Natural killer cell (primary cell): Measurements from ENCODE around the gene VPS13D. TPM values are rescaled to one million over a fixed set of nuclear protein-coding genes. Genes with fewer than 3 reads are reported as not detected.

Experiments used
- ATAC-seq, 3 donors: fragments of 150-1000 bp in 2 of 3; fragments of 200-7000 bp in 1 of 3; cut with Tn5 transposase; 1 replicate in 1 of 3; 2 replicates in 2 of 3; pipeline ENCODE4 v1.10.0; 2021; ENCODE audit warnings: mild to moderate bottlenecking in 2 of 3, moderate library complexity in 2 of 3
- DNase-seq, 2 donors: peaks; one replicate each; pipeline versions ENCODE4 v3.0.0 to v3.0.0-alpha.2; 2013 to 2021; ENCODE audit warnings: mixed read lengths in 1 of 2
- H3K27ac ChIP-seq: one replicate; pipeline ENCODE4 v1.5.1; 2013; ENCODE audit warnings: mild to moderate bottlenecking, low read length
- H3K27me3 ChIP-seq: one replicate; pipeline ENCODE4 v1.6.1; 2013; ENCODE audit warnings: low read length; ENCODE audit not compliant: control insufficient read depth, insufficient read depth
- H3K36me3 ChIP-seq: one replicate; pipeline ENCODE4 v1.6.1; 2013; ENCODE audit warnings: low read length; ENCODE audit not compliant: control insufficient read depth, insufficient read depth
- H3K4me1 ChIP-seq: one replicate; pipeline ENCODE4 v1.6.1; 2013; ENCODE audit warnings: low read length; ENCODE audit not compliant: control insufficient read depth, insufficient read depth
- H3K4me3 ChIP-seq: one replicate; pipeline ENCODE4 v1.5.1; 2013; ENCODE audit warnings: low read length
- H3K9me3 ChIP-seq: one replicate; pipeline ENCODE4 v1.6.1; 2013; ENCODE audit warnings: low read length; ENCODE audit not compliant: control insufficient read depth, insufficient read depth
- H3K27ac Mint-ChIP-seq, 2 donors: one replicate each; pipeline ENCODE4 v1.8.0; 2022; ENCODE audit warnings: mild to moderate bottlenecking in 2 of 2, mixed read lengths in 2 of 2, moderate library complexity in 1 of 2
- H3K27me3 Mint-ChIP-seq, 2 donors: one replicate each; pipeline ENCODE4 v1.8.0; 2022; ENCODE audit warnings: low read depth in 2 of 2, mixed read lengths in 2 of 2
- H3K36me3 Mint-ChIP-seq: one replicate; pipeline ENCODE4 v1.8.0; 2022; ENCODE audit warnings: mixed read lengths
- H3K4me1 Mint-ChIP-seq, 2 donors: one replicate each; pipeline ENCODE4 v1.8.0; 2022; ENCODE audit warnings: mixed read lengths in 2 of 2
- H3K4me3 Mint-ChIP-seq: one replicate; pipeline ENCODE4 v1.8.0; 2022; ENCODE audit warnings: mild to moderate bottlenecking, moderate library complexity, mixed read lengths
- H3K9me3 Mint-ChIP-seq, 2 donors: one replicate each; pipeline ENCODE4 v1.8.0; 2022; ENCODE audit warnings: mixed read lengths in 2 of 2
- WGBS: methylation state at CpG from one replicate; pipeline ENCODE4 v1.1.7; 2013; ENCODE audit warnings: missing lambda C conversion rate; ENCODE audit not compliant: insufficient coverage; 5-methylcytosine and 5-hydroxymethylcytosine counted together
- intact Hi-C: fragments of 100-400 bp; cut with micrococcal nuclease; formaldehyde crosslinking; loops from one replicate; pipeline ENCODE4 v1.14.2; 2022
- total RNA-seq, 4 donors: library from RNA; stranded (reverse); fragments of 120-200 nt in 1 of 4; gene quantifications; one replicate each; pipeline versions ENCODE4 v1.2.3 to v1.2.4, GENCODE V29; 2013 to 2022
- TF ChIP-seq, protein P1 (sequence below): fragments of 200-600 bp; IDR thresholded peaks from one replicate; pipeline ENCODE4 v1.8.0; 2022; ENCODE audit warnings: antibody characterized with exemption

The VPS13D gene
- total RNA-seq, 3 donors from 2014 or later (not counting 1 experiment from before 2014, with no cell fraction given): 66.3 to 94.0 (median 81.7) TPM

DNA sequence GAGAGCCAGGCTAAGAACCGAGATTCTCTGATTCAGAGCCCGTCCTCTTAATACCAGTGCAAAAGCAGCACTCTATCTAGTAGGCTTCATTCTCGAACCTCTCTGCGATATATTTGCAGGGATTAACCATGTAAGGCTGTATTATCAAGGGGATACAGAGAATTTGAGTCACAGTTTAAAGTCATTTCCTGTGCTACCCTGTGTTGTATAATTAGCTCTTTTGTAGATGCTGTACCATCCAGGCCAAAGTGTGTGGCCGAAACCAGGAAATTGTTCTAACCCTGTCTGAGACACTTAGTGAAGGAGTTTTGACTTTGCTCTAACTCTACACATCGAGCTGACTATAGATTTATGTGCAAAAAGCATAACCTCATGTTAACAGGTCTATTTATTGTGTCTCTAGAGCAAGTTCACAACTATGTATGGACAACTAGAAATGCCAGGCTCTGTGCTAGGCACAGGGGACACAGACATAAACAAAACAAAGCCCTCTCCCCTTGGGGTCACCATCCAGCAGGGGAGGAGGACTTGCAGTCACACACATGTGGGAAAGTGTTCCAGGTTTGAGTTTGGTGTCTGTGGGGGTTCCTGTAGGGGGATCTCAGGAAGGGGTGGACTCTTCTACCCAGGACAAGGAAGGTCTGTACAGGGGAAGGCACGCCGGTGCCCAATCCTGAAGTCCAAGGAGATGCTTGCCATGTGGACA, 206.0 kb downstream of the VPS13D start:
- TF ChIP-seq, protein P1, sequence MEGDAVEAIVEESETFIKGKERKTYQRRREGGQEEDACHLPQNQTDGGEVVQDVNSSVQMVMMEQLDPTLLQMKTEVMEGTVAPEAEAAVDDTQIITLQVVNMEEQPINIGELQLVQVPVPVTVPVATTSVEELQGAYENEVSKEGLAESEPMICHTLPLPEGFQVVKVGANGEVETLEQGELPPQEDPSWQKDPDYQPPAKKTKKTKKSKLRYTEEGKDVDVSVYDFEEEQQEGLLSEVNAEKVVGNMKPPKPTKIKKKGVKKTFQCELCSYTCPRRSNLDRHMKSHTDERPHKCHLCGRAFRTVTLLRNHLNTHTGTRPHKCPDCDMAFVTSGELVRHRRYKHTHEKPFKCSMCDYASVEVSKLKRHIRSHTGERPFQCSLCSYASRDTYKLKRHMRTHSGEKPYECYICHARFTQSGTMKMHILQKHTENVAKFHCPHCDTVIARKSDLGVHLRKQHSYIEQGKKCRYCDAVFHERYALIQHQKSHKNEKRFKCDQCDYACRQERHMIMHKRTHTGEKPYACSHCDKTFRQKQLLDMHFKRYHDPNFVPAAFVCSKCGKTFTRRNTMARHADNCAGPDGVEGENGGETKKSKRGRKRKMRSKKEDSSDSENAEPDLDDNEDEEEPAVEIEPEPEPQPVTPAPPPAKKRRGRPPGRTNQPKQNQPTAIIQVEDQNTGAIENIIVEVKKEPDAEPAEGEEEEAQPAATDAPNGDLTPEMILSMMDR: no peak
- Histone ChIP-seq H3K4me1 (peaks cover 76% of the 10 kb centered on the region), H3K27ac (peak overlapping the region; percentile 78), H3K9me3 (no peaks in the 10 kb centered on the region), H3K27me3 (no peaks in the 10 kb centered on the region), H3K36me3 (no peaks in the 10 kb centered on the region), H3K4me3 (no peak overlapping the region)
- Mint-ChIP-seq H3K4me1 (peaks cover 72 to 75% of the 10 kb centered on the region in 2 donors), H3K4me3 (peak overlapping the region; percentile 83), H3K9me3 (no peaks in the 10 kb centered on the region), H3K36me3 (no peaks in the 10 kb centered on the region), H3K27ac (peak overlapping the region; percentile 98), H3K27me3 (no peaks in the 10 kb centered on the region)
- DNase-seq (peak in 1 of 2 donors; percentile 44), ATAC-seq (peak; percentile 60 to 83 (median 69))
- intact Hi-C loops: loop anchor here (2.0 to 10.0 kb wide), 3 partner anchors 13 to 261 kb away; no protein-coding TSS in a partner anchor
- 29% methylated on average over 8 of the region's 8 CpGs for WGBS

DNA sequence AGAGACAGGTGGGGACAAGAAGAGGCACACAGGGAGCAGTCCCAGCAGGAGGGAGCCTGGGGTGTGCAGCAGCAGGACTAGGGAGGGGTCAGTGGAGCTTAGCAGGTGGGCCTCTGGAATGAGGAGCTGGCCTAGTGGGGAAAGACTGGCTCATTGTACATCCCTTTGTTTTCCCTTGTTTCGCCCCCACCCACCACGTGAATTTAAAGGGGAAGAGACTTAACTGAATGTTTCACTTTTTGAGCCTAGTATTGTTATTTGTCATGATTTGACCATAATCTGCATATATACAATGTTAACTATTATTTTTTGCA, 206.5 kb downstream of the VPS13D start:
- H3K27ac ChIP-seq: peak overlapping the region; percentile 78
- ATAC-seq (no peak), DNase-seq (no peak)
- H3K4me1 ChIP-seq: peaks cover 81% of the 10 kb centered on the region
- H3K9me3 ChIP-seq: no peaks in the 10 kb centered on the region
- H3K27ac Mint-ChIP-seq: peak overlapping the region; percentile 98
- TF ChIP-seq, protein P1: no peak
- H3K27me3 ChIP-seq: no peaks in the 10 kb centered on the region
- no peaks in the 10 kb centered on the region for H3K36me3 ChIP-seq
- no peaks in the 10 kb centered on the region for H3K27me3 Mint-ChIP-seq
- no peaks in the 10 kb centered on the region for H3K9me3 Mint-ChIP-seq
- no peak overlapping the region for H3K4me3 ChIP-seq
- H3K4me3 Mint-ChIP-seq: peak overlapping the region; percentile 83
- intact Hi-C loops: loop anchor here (10.0 kb wide), 1 partner anchor 262 kb away; no protein-coding TSS in a partner anchor
- no peaks in the 10 kb centered on the region for H3K36me3 Mint-ChIP-seq
- peaks cover 76 to 79% of the 10 kb centered on the region in 2 donors for H3K4me1 Mint-ChIP-seq
- WGBS: no CpG with 5 or more reads among the region's 2 CpGs

DNA sequence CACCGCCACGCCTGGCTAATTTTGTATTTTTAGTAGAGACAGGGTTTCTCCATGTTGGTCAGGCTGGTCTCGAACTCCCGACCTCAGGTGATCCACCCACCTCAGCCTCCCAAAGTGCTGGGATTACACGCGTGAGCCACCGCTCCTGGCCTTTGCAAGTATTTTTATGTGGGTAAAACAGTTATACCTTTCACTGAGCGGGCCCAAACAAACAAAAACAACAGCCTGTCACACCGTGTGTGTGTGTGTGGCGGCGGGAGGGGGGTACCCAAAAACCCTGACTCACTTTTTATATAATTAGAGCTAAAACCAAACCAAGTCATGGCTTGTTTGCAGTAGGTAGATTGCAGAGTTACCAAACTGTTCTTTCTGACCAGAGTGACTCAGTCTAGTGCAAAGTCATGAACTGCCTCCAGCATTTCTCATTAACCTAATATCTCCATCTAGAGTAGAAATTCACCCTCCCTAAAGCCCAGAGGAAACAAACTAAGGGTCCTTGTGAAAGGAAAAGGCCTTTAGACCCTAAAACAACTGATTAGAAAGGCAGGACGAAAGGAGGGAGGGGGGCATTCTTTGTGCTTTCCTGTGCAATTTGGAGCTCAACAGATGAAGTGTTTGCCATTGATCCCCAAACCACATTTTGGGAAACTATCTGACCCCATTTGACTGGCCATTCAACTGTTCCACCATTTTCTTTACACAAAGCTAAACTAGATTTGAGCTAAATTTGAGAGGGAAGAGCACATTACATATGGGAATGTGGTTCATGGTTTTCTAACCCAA, 207.2 kb downstream of the VPS13D start:
- DNase-seq (peak in 1 of 2 donors; percentile 54), ATAC-seq (peak in 1 of 3 donors; percentile 24)
- WGBS: 76% methylated on average over 3 of the region's 12 CpGs
- intact Hi-C loops: loop anchor here (10.0 kb wide), 1 partner anchor 262 kb away; no protein-coding TSS in a partner anchor
- Histone ChIP-seq H3K4me3 (no peak overlapping the region), H3K4me1 (peaks cover 83% of the 10 kb centered on the region), H3K36me3 (no peaks in the 10 kb centered on the region), H3K9me3 (no peaks in the 10 kb centered on the region), H3K27ac (peak overlapping the region; percentile 5), H3K27me3 (no peaks in the 10 kb centered on the region)
- H3K27me3 Mint-ChIP-seq: no peaks in the 10 kb centered on the region
- peaks cover 83 to 85% of the 10 kb centered on the region in 2 donors for H3K4me1 Mint-ChIP-seq
- H3K36me3 Mint-ChIP-seq: no peaks in the 10 kb centered on the region
- TF ChIP-seq, protein P1: no peak
- peak overlapping the region; percentile 83 for H3K4me3 Mint-ChIP-seq
- H3K27ac Mint-ChIP-seq: peak overlapping the region; percentile 98
- H3K9me3 Mint-ChIP-seq: no peaks in the 10 kb centered on the region
